HG03103 (cell line): ENCODE measurements around the gene HBA2.
"Not testable (repeated sequence)": the region's sequence is repeated elsewhere in the genome, so short reads cannot be mapped to it uniquely, and the experiment has no call there.

ENCODE experiments used
- ATAC-seq: cut with Tn5 transposase; IDR thresholded peaks from one replicate; pipeline ENCODE4 v1.9.1; 2021; ENCODE audit warnings: low read depth; ENCODE audit not compliant: unreplicated experiment

HBA2 gene

GRCh38 chr16:173211-173854, 657 bp downstream of the HBA2 start:
- ATAC-seq = not testable (repeated sequence)

DNA sequence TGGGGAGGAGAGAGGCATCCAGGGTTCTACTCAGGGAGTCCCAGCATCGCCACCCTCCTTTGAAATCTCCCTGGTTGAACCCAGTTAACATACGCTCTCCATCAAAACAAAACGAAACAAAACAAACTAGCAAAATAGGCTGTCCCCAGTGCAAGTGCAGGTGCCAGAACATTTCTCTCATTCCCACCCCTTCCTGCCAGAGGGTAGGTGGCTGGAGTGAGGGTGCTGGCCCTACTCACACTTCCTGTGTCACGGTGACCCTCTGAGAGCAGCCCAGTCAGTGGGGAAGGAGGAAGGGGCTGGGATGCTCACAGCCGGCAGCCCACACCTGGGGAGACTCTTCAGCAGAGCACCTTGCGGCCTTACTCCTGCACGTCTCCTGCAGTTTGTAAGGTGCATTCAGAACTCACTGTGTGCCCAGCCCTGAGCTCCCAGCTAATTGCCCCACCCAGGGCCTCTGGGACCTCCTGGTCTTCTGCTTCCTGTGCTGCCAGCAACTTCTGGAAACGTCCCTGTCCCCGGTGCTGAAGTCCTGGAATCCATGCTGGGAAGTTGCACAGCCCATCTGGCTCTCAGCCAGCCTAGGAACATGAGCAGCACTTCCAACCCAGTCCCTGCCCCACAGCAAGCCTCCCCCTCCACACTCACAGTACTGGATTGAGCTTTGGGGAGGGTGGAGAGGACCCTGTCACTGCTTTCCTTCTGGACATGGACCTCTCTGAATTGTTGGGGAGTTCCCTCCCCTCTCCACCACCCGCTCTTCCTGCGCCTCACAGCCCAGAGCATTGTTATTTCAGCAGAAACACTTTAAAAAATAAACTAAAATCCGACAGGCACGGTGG, 1.5 kb downstream of the HBA2 start:
- ATAC-seq = not testable (repeated sequence)

GRCh38 chr16:175011-175949, 2.6 kb downstream of the HBA2 start:
- ATAC-seq = no peak

DNA sequence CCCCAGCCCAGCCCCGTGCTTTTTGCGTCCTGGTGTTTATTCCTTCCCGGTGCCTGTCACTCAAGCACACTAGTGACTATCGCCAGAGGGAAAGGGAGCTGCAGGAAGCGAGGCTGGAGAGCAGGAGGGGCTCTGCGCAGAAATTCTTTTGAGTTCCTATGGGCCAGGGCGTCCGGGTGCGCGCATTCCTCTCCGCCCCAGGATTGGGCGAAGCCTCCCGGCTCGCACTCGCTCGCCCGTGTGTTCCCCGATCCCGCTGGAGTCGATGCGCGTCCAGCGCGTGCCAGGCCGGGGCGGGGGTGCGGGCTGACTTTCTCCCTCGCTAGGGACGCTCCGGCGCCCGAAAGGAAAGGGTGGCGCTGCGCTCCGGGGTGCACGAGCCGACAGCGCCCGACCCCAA, 3.3 kb downstream of the HBA2 start:
- not testable (repeated sequence) for ATAC-seq

- not testable (repeated sequence) for ATAC-seq
These were observed 4.1 kb downstream of the HBA2 start, which contains the start of gene HBA1 for GRCh38 chr16:176477-177382. Gene HBA1 (plus strand): TSS chr16:176680. CDS start chr16:176717, 37 bp downstream.

- ATAC-seq = no peak
These were observed 4.7 kb downstream of the HBA2 start for GRCh38 chr16:177394-177822.

GRCh38 chr16:177981-178667, 5.4 kb downstream of the HBA2 start:
- ATAC-seq = no peak

DNA sequence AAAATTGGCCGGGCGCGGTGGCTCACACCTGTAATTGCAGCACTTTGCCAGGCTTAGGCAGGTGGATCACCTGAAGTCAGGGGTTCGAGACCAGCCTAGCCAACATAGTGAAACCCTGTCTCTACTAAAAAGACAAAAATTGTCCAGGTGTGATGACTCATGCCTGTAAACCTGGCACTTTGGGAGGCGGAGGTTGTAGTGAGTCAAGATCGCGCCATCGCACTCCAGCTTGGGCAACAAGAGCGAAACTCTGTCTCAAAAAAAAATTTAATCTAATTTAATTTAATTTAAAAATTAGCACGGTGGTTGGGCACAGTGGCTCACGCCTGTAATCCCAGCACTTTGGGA, 6.0 kb downstream of the HBA2 start:
- no peak for ATAC-seq

- ATAC-seq = no peak
These were observed 6.8 kb downstream of the HBA2 start for GRCh38 chr16:179211-180092.

- no peak for ATAC-seq
These were observed 7.5 kb downstream of the HBA2 start, which contains the start of gene HBQ1 for GRCh38 chr16:180101-180675. Gene HBQ1 (plus strand): TSS chr16:180459. CDS start chr16:180487, 28 bp downstream.

GRCh38 chr16:180681-181564, 8.2 kb downstream of the HBA2 start:
- ATAC-seq = peak; percentile 51

- no peak for ATAC-seq
These were observed 8.9 kb downstream of the HBA2 start for GRCh38 chr16:181565-182021.

- no peak for ATAC-seq
These were observed 10.3 kb downstream of the HBA2 start for GRCh38 chr16:183005-183404.

DNA sequence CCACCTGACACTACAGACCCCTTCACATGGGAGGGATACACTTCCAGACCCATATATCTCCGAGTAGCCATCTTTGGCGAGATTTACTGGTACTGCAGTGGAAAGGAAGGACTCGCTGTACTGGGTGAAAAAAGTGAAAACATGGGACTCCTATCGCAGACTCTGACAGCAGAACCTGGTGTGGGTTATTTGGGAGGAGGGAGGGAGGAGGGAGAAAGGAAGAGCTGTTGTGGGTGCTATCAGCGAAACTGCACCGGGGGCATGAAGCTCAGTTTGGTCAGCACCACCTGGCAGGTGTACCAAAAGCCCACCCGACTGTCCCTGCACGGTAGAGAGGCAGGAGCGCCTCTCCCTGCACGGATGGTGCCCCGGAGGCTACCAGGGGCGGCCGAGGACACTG, 12.5 kb downstream of the HBA2 start:
- no peak for ATAC-seq

- no peak for ATAC-seq
These were observed 13.0 kb downstream of the HBA2 start for GRCh38 chr16:185691-186090.

DNA sequence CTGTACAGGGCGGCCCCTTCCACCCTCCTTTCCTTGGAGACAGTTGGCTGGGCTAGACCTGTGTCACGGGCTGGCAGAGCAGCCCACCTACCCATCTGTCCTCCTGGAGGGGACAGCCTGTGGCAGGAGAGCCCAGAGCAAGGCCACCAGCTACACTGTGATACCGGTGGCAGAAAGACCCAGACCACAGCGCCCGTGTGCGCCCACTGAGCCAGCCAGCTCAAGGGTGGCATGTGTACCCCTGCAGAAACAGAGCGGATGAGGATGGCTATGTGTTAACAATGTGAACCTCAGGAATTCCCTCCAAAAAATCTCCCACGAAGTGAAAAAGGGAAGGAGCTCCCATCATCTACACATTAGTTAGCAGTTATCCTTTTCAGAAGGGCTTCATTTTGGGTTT, 14.7 kb downstream of the HBA2 start:
- ATAC-seq = no peak

- ATAC-seq = no peak
These were observed 16.0 kb downstream of the HBA2 start for GRCh38 chr16:188674-189073.
